Stimulated activated CD4-positive, alpha-beta T cell treated with anti-CD3 and anti-CD28 coated beads, Interleukin-1b, Interleukin-23, amount 100 ng/mL, for 48 hours (primary cell): ENCODE data around the gene HYAL3.

Experiments
- DNase-seq: peaks from one replicate; pipeline ENCODE4 v3.0.0-alpha.2; 2020

Gene HYAL3

DNA sequence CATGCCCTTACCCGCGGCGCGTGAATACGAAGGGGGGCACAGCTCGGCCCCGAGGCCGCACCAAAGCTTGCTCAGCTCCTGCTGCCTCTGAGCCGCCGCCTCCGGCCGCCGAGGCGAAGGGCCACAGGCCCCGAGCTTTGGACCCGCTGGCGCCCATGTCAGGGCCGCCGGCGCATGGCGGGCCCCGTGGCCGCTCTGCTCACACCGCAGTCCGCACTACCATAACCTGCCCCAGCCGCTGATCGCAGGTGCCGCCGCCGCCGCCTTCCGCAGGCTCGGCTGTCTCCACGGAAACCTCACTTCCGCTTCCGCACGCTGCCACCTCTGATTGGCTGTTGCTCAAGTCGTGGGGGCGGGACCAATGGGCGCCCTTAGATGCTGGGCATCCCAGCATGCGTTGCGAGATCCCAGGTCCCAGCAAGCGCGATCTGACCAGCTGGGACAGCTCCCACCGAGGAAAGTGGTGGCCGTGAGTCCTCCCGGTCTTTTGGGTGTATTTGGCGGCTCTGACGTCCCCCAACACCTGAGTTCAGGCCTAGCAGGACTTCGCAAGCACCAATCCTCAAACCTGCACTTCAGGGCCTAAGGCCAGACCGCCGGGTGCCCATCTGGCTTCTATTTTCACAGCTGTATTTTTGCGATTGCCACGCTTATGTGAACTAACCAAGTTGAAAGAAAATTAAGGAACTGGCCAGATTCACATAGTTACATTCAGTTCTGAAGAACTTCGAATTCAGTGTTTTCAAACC is 28.9 kb upstream of the HYAL3 start, which contains the start of gene TUSC2:
Gene TUSC2, minus strand, starts transcription at position 281 of the 749 bp plus-strand sequence. Its CDS starts 124 bp downstream, at position 157.
- peak; percentile 95 for DNase-seq

DNA sequence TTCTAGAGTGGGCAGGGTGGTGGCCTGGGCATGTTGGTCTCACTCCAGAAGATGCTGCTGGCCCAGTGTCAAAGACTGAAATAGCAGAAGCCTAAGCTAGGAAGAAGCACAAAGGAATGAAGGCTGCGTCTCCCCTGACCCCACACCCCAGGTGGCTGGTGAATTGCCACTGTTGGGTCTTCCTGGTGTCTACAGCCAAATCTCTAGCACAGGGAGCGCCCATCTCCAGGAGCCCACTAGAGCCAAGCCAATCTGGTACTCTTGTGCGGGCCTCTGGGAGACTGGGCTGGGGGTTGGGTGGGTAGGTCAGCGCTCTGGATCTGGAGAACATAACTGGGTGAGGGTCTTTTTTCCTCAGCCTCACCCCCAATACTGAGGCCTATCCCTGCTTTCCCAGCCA is 27.9 kb upstream of the HYAL3 start:
- no peak for DNase-seq

DNA sequence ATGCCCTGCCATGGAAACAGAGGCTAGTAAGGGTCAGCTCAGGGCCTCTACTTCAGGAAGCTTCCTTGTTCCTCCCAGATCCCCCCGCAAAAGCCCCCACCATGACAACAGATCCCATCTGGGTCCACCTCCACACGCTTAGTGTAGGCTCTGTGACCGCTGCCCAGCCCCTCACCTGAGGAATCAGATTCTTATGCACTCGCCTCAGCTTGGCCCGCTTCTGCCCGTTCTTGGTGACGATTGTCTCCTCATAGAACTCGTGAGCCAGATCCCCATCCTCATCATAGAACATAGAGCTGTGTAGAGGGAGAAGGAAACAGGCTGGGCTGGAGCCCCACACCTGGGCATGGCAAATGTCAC is 27.0 kb upstream of the HYAL3 start:
- no peak for DNase-seq

DNA sequence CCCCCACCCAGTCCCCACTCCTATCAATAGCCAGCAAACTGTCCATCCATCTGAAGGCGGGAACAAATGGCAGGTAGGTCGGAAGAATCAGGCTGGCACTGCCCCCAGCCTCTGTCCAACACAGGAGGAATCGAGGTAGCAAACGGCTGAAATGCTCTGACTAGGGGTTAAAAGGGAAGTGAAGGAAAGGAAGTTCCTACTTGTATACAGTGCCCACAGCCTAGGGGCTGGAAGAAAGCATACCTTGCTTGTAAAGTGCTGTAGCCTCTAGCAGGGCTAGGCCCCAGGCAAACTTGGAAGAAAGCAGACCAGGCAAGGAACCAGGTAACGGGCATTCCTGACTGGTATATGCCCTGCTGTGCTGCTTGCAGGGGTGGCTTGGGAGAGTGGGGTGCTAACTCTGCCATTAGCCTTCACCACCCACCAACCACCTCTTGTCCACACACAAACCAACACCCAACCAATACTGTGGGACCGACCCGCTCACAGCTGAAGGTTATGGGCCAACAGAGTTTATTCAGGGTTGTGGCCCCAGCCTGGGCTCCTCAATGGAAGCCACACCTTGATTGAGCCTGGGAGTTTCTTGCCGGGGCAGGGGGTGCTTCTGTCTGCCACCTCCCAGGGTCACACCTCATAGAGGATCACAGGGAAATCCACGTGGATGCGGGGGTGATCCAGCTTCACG is 26.4 kb upstream of the HYAL3 start:
- no peak for DNase-seq

DNA sequence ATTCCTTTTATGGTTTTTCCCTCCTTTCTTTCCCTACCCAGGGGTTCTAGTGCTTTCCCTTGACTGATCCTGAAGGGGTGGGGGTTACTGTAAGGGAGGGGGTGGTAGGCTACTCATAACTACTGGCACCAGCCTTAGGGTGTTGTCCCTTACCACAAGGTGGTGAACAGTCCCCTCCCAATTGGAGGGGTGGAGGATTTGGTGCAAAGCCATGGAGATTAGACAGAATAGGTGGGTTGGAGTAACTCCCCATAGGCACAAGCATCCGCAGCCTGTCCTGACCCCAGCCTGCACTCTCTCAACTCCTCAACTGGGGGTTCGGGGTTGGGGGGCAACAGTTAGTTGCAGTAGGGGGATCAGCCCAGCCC is 25.9 kb upstream of the HYAL3 start:
- no peak for DNase-seq

DNA sequence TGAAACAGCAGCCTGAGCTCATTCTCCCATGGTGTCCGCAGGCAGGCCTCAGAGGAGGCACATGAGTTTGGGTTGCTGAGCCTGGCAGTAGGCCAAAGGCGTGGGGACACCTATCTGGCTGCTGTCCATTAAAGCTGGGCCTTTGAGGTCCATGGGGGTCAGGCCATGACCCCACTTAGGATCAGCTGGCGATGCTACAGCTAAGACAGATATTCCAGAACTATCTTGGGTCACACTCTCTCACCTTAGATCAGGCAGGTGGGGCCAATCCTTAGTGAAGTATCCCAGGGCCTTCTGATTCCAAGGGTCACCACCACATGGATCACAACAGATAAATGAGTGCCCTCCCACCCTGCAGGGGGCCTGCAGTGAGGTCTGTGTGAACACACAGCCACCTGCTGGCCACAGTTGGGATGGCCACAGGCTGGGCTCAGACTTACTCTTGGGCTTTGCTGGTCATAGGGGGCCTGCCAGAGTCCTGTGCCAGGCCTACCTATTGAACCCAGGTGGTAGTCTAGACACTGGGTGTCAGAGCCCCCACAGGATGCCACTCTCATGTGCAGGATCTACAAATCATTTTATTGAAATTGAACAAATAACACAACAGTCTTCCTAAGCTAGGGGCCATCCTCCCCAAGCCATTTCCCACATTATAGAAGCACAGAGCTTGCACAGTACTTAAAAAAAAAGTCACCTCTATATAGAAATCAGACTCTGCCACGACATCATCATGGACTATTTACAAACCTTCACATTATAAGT is 25.3 kb upstream of the HYAL3 start:
- peak; percentile 54 for DNase-seq

DNA sequence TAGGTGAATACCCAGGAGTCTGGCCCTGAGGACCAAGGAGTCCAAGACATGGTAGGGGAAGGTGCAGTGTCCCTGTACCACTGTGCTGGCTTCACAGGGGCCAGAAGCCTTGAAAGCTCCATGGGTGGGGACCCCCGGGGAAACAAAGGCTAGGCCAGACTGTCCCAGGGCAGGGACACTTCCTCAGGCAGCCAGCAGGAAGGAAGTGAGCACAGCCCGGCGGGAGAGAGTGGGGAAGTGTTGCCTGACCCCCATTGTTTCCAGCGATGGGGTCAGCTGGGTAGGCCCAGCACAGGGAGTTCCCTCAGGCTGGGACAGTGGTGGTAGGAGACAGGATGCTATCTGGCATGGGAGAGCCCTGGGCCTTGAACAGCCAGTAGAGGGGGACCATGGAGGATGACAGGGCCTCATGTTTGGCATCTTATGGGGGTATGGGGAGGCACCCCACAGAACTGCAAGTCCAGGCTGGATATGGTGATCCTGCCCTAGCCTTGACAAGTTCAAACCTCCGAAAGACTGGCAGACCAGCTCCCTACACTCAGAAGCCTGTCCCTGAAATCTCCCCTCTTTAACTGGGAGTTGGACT is 24.5 kb upstream of the HYAL3 start:
- no peak for DNase-seq

DNA sequence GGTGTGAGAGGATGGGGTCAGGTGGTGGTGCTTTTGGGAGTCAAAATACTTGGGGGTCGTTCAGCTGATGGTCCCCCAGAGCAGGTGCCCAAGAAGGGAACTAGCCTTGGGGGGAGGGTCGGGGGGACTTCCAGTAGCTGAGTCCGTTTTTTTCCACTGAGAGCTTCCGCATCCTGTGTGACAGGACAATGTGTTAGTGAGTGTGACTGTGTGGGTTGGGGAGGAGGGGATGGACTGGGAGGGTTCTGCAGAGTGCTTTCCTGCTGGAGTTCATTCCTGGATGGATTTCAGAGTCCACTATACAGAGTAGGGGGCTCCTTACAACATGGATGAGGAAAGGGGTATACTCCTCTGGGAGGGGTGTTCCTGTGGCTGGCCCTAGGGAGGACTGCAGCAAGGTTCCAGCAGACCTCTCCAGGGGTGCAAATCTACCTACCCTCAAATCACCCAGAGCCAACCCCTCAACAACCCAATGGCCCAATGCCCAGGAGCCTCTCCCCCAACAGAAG is 23.9 kb upstream of the HYAL3 start:
- DNase-seq: no peak

DNA sequence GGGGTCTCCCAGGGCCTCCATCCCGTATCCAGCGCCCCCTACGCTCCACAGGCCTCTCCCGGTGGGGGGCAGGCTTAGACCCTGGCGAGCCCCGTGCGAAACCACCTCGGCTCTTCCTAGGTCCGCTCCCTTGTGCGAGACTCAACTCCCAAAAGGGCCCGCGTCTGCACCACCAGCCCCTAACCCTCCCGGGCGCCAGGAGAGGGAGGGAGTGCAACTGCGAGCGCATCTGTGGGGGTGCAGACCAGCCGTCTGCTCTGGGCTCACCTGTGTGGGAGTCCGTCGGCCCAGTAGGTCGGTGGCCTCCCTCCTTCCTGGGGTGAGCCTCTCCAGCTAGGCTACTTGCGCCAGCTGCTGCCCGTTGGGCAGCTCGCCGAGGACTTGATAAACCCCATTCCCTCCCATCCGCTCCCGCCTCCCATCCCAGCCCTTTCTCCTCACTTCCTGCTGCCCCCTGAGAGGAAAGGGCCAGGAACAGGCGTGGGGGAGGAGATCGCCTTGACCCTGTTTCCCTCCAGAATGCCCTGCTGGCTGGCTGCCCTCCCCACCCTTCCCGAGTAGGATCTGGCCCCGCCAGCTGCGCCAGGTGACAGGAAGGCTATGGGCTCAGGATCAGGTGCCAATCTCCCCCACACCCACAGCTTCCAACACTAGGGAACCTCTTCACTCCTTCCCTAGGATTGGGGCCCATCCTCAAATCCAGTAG is 23.3 kb upstream of the HYAL3 start, which contains the start of gene HYAL2:
Gene HYAL2, minus strand, starts transcription at position 360 of the 706 bp plus-strand sequence. CDS start 2,256 bp downstream, outside the sequence.
- DNase-seq: no peak

DNA sequence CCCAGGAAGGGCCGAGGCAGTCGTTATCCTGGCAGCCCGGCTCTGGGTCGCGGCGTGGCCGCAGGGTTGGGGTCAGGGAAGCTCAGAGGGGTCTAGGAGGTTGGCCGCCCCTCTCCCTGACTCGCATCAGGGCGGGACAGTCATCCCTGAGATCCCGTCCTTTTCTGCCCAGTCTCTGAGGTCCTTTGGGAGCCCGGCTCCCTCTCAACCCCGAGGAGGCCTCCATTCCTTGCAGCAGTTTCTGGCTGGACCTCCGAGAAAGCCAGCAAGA is 22.8 kb upstream of the HYAL3 start:
- no peak for DNase-seq

DNA sequence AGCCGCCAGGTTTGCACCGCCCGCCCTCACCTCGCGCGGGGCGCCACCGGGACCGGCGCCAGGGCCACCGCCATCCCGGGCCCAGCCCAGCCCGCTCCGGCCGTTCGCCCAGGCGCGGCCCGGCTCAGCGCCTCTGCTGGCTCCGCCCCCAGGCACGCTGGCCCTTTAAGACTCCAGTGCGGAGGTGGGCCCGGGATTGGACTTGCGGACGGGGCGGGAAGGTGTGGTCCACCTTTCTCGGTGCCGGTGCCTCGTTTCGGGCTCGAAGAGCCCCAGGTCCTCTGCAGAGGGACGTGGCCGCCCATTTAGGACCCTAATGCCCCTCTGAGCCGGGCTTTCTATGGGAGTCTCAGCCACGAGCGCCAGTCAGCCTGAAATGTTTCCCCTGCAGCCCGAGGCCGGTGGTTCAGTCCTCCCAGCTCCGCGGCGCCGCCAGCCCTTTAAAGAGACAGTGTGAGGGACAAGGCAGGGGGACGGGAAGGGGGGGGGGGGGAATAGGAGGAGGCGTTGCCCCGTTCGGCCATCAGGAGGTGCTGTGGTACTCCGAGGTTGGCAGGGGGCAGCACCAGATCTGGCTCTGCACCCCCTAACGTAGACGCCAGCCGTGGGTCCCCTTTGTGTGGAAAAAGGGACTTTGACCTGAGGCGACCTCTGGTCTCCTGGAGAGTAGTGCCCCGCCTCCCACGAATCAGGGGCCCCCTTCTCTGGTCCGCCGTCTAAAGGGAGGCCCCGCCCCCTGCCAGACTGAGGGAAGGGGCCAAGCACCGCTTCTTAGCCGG is 22.3 kb upstream of the HYAL3 start:
- peak; percentile 82 for DNase-seq

DNA sequence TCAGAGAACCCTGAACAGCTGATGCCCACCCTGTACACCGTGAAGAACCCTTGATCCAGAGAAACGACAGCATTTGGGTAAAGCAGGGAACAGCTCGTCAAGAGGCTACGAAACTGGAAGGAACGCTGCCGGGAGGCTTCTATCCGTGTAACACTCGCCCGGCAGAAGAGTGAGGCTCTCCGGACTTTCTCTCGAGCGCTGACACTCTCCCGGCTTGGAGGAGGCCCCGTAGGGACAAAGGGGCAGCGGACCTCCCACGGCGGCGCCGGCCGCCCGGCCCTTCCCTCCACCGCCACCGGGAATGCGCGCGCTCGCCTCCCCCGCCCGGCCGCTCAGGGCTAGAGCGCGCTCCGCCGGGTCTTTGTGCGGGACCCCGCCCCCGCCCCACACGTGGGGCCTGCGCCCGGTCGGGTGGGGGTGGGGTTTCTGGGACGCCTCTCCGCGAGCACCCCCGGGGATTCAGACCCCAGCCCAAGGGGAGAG is 21.7 kb upstream of the HYAL3 start:
- DNase-seq: peak; percentile 42

DNA sequence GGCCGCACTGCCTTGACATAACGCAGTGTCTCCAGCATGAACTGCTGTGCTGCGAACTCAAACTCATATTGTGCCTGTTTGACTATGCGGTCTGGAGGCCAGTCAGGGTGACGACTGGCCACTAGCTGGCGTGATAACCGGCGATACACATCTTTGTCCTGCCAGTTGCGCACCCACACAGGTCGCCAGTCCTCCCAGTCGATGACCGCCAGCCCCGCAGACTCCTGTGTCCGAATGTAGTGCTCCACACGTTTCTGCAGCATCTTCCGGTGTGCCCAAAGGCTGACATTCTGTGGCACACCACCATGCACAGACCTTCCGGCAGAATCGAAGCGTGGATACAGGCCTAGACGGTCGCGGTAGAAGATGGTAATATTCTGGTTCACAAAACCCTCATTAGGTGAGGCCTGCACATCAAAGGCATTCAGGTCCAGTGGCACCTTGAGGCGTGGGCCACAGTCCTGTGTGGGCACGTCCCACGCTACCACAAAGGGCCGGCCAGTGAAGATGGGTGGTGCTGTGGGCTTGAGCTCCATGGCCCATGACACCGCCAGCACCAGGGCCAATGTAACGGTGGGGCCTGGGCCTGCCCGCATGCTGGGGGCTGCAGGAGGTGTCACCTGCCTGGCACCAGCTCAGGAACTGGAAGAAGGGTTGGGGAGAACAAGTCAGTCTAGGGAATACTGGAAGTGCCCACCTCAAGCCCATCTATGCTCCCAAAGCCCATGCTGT is 20.9 kb upstream of the HYAL3 start:
- DNase-seq: no peak

DNA sequence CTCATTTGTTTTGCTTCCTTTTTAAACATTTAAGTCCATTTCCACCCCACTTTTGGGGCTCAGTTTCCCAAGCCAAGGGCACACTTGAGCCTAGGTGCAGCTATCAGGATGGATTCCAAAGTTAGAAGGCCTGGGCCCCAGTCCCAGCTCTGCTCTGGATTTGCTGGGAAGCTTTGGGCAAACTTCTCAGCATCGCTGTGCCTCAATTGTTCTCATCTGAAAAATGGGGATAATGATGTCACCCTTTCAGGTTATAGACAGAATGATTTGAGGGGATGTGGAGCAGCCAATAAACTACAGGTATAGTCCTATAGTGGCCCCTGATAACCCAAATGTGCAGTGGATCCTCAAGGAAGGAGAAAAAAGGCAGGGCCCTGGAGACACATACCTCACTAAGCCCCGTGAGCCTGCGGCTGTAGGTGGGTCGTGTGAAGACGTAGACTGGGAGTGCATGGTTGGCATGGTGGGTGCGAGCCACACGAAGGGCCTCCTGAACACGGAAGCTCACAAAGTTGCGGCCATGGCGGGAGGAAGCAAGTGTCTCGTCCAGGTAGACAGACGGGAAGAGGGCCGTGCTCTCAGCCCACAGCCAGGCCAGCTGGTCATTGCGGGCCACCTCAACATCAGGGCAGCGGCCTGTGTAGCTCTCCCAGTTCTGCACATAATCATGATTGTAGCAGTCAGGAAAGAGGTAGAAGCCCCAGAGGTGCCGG is 20.1 kb upstream of the HYAL3 start:
- DNase-seq: no peak

DNA sequence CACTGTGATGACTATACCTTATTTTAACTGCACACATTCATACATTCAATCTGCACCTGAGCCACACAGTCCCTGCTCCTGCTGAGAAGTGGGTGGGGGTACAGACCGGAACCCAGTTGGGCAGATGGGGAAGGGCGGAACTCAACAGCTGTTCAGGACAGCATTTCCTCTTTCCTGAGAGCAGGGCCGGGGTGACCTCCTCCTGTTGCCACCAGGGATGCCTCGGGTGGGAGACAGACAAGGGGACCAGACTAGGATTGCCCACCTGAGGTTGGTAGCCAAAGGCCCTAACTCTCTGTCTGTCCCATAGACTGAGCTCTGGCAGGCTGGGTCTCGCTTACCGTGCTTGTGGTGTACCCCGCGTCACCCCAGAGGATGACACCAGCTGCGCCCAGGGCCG is 19.4 kb upstream of the HYAL3 start:
- DNase-seq: no peak

DNA sequence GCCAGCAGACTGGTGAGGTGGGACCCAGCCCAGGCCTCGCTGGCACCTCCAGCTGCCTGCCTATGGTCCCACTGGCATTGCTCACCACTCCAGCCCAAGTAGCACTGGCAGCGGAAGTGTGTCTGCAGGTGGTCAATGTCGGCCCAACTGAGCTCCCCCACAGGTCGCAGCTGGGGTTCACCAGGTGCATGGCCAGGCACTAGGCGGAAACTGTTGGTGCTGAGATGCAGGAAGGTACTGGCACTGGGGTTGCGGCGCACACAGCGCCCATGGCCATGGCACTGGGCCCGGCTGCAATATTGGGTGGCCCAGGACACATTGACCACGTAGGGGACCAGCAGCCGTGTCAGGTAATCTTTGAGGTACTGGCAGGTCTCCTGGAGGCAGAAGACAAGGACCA is 19.0 kb upstream of the HYAL3 start:
- DNase-seq: no peak

DNA sequence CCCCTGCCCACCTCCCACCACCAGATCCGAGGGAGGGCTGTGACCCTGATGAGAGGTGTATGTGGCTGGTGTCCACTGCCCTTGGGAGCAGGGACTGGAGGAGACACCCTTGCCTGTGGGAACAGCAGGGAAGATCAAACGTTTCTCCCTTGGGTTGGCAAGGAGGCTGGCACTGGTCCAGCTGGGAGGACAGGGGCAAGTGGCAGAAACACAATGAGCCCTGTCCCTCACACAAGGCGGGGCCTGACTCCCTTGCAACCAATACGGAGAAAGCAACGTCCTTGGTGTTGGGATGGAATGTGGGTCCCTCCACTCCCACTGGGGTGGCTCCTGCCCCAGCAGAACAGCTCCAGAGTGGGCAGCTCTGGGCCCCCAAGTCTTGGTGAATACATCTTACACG is 18.1 kb upstream of the HYAL3 start:
- DNase-seq: no peak

DNA sequence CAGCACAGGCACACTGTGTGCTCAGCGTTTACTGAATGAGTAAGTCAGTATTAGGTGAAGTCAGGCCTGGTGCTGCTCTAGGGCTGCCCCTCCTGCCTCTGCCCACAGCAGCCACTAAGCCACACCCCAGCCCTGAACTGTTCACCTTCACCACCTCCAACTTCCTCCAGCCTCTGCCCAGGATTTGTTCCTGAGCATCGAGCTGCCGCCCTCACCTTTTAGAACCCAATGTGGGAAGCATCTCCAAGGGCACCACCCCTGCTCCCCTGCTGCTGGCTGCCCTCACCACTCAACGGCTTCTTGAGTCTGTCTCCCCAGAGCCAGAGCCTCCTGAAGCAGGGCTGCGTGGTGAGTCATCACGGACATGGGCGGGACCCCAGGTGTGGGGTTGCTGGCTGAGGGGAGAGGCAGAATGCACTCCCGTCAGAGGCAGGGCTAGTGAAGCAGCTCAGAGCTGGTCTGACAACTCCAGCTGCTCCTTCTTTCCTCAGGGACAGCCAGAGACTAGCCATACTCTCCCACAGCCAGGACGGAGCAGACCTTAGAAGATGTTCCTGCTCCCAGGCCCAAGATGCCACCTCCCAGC is 17.5 kb upstream of the HYAL3 start:
- DNase-seq: peak; percentile 46

DNA sequence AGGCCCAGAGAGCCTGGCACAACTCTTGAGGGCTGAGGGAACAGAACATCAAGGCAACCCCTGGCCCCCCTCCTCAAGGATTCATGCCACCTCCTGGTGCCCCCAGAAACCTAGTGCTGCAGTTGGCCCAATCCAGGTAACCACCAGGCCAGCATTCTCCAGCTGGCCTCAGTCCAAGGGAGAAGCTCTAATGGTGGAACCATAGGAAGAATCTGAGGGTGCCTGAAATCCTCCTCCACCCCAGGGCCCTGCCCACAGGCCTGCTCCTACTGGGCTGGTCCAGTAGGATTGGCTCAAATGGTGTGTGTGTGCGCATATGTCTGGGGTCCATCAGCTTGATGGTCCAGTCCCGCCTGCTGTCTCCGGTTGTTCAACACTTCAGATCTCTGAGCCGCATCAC is 15.6 kb upstream of the HYAL3 start:
- no peak for DNase-seq

DNA sequence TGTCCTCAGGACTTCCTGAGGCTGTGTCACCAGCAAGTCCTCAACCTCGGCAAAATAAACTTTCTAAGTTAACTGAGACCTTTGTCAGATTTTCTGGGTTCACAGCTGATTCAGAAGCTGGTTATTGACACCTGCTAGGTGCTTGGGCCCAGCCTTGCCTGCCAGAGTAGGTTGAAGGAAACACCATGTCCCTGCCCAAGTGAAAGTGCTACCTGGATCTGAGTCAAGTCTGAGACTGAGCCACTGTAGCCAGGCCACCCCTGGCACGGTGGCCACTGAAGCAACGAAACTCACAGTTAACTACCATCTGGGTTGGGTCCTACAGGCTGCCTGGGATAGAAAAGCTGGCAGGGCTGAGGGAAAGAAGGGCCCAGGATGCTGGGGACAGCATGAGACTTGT is 15.1 kb upstream of the HYAL3 start:
- no peak for DNase-seq
